ENCODE results near the gene SFMBT2.
A peak's percentile ranks its signal among the peaks of the same experiment; 100 is the strongest.

Gene SFMBT2

DNA sequence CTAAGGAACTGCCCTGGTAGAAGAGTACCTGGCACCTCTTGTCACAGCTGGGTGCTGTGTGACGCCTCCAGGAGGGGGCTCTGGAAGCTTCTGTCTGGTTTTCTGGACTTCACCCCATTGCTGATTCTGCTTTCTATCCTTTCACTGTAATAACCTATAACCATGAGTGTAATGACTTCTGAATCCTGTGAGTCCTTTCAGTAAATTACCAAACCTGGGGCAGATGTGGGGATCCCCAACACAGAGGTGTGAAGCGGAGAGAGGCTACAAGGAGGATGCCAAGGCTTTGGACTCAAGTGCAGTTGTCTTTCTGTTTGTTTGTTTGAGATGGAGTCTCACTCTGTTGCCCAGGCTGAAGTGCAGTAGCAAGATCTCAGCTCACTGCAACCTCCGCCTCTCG, 143.7 kb downstream of the SFMBT2 start:
- FAIRE-seq (no peak), DNase-seq (ENCODE audit: insufficient read length) (no peak)
- TF ChIP-seq POLR2A (IDR thresholded peaks at IDR 0.05; ENCODE audit: low read depth, low read length): no peak
- no peak for TF ChIP-seq POLR2AphosphoS5 (IDR thresholded peaks at IDR 0.05; ENCODE audit: low read depth, low read length)
- no peak for TF ChIP-seq TAF1 (IDR thresholded peaks at IDR 0.05; ENCODE audit: borderline replicate concordance, low read depth, low read length)

DNA sequence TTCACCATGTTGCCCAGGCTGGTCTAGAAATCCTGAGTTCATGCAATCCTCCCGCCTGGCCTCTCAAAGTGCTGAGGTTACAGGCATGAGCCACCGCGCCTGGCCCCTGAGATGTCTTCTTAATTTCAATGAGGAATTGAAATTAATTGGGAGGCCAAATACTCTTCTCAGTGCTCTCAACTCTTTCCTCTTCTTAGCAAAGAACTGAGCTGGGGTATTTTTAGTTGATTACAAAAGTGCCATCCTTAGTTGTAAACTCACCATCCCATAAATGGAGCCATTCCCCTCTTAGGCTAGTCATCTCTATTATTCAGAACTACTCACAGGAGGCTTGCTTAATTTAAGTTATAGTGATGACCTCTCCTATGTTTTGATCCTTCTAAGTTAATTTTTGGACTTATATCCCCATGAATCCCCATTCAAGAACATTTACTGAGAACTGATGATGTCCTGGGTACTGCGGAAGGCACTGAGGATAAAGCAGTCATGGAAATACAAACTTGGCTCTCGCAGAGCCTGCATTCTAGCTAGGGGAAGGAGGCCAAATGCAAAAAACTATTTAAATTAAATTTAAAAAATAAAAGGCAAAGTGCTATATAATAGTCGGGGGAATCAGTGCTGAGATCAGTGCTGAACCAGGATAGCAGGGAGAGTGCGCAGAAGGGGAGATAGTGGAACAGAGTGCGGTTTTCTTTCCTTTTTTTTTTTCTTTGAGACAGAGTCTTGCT, 145.3 kb downstream of the SFMBT2 start:
- FAIRE-seq (no peak), DNase-seq (ENCODE audit: insufficient read length) (no peak)
- TF ChIP-seq POLR2AphosphoS5 (IDR thresholded peaks at IDR 0.05; ENCODE audit: low read depth, low read length) (no peak), TAF1 (IDR thresholded peaks at IDR 0.05; ENCODE audit: borderline replicate concordance, low read depth, low read length) (no peak), POLR2A (IDR thresholded peaks at IDR 0.05; ENCODE audit: low read depth, low read length) (no peak)

- TF ChIP-seq POLR2AphosphoS5 (IDR thresholded peaks at IDR 0.05; ENCODE audit: low read depth, low read length): no peak
- no peak for TF ChIP-seq TAF1 (IDR thresholded peaks at IDR 0.05; ENCODE audit: borderline replicate concordance, low read depth, low read length)
- no peak for TF ChIP-seq POLR2A (IDR thresholded peaks at IDR 0.05; ENCODE audit: low read depth, low read length)
- DNase-seq (ENCODE audit: insufficient read length): no peak
- no peak for FAIRE-seq
Observed at GRCh38 chr10:7264313-7264756, 146.5 kb downstream of the SFMBT2 start.

DNA sequence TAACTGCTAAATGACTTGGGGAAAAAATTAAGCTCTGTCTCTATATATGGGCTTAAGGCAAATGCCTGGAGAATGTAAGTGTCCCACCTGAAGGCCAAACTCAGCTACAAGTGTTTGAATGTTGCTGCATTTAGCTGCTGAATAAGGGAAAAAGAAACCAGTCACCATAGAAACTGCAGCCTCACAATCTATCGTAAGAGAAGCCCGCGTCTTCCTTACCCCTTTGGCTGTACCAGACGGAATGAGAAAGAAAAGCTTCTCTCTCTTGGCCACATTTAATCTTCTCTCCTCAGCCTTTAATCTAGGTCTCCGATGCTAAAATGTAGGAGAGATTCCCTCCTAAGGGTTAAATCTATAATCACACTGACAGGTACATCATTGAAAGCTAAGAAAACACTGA, 147.2 kb downstream of the SFMBT2 start:
- TF ChIP-seq TAF1 (IDR thresholded peaks at IDR 0.05; ENCODE audit: borderline replicate concordance, low read depth, low read length): no peak
- no peak for TF ChIP-seq POLR2A (IDR thresholded peaks at IDR 0.05; ENCODE audit: low read depth, low read length)
- TF ChIP-seq POLR2AphosphoS5 (IDR thresholded peaks at IDR 0.05; ENCODE audit: low read depth, low read length): no peak
- DNase-seq (ENCODE audit: insufficient read length): no peak
- no peak for FAIRE-seq

- FAIRE-seq (no peak), DNase-seq (ENCODE audit: insufficient read length) (no peak)
- TF ChIP-seq POLR2AphosphoS5 (IDR thresholded peaks at IDR 0.05; ENCODE audit: low read depth, low read length): no peak
- TF ChIP-seq TAF1 (IDR thresholded peaks at IDR 0.05; ENCODE audit: borderline replicate concordance, low read depth, low read length): no peak
- TF ChIP-seq POLR2A (IDR thresholded peaks at IDR 0.05; ENCODE audit: low read depth, low read length): no peak
Observed at GRCh38 chr10:7261351-7261750, 149.5 kb downstream of the SFMBT2 start.

GRCh38 chr10:7260912-7261311, 149.9 kb downstream of the SFMBT2 start:
- DNase-seq (ENCODE audit: insufficient read length) (no peak), FAIRE-seq (no peak)
- TF ChIP-seq POLR2A (IDR thresholded peaks at IDR 0.05; ENCODE audit: low read depth, low read length) (no peak), TAF1 (IDR thresholded peaks at IDR 0.05; ENCODE audit: borderline replicate concordance, low read depth, low read length) (no peak), POLR2AphosphoS5 (IDR thresholded peaks at IDR 0.05; ENCODE audit: low read depth, low read length) (no peak)

- DNase-seq (ENCODE audit: insufficient read length) (peak; percentile 41), FAIRE-seq (peak; percentile 30)
- no peak for TF ChIP-seq POLR2AphosphoS5 (IDR thresholded peaks at IDR 0.05; ENCODE audit: low read depth, low read length)
- no peak for TF ChIP-seq TAF1 (IDR thresholded peaks at IDR 0.05; ENCODE audit: borderline replicate concordance, low read depth, low read length)
- TF ChIP-seq POLR2A (IDR thresholded peaks at IDR 0.05; ENCODE audit: low read depth, low read length): no peak
Observed at GRCh38 chr10:7260412-7260900, 150.4 kb downstream of the SFMBT2 start.

DNA sequence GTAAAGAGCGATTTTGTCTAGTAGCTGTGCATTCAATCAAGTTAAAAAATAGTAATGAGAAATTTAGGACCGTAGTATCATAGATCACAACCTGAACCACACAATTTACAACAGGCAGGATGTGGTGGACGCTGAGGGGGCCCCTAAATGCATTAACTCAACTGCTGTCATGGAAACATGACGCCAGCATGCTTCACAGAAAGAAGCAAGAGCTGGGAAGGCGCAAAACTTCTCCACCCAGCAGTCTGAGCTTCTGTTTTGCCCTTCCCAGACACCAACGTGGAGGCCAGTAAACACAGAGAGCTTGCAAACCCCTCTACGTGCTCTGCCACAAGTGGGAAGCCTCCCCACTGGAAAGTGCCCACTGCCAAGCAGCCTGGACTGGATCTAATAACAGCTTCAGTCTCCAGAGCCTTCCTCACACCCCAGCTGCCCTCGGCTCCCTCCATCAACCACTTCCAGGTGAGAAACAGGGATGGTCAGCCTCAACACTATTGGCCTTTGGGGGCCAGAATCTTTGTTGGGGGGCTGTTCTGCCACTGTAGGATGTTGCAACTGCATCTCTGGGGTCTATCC, 151.8 kb downstream of the SFMBT2 start:
- TF ChIP-seq POLR2AphosphoS5 (IDR thresholded peaks at IDR 0.05; ENCODE audit: low read depth, low read length): no peak
- no peak for TF ChIP-seq TAF1 (IDR thresholded peaks at IDR 0.05; ENCODE audit: borderline replicate concordance, low read depth, low read length)
- no peak for TF ChIP-seq POLR2A (IDR thresholded peaks at IDR 0.05; ENCODE audit: low read depth, low read length)
- DNase-seq (ENCODE audit: insufficient read length) (no peak), FAIRE-seq (no peak)

DNA sequence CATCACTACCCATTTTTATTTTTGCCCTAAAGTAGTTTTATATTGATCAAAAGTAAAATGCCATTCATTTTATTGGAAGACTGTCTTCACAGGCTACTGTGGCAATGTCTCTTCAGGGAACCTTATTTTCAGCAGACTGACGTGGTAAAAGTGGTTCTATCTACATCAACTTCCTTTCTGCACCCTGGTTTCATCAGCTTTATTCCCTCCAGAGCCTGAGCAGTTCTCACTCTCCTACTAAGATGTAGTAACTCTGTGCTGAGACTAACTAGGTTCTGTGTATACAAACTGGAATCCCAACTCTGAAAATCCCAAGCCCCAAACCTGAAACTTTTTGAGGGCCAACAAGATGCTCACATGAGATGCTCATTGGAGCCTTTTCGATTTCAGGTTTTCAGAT, 155.3 kb downstream of the SFMBT2 start:
- no peak for TF ChIP-seq TAF1 (IDR thresholded peaks at IDR 0.05; ENCODE audit: borderline replicate concordance, low read depth, low read length)
- no peak for TF ChIP-seq POLR2AphosphoS5 (IDR thresholded peaks at IDR 0.05; ENCODE audit: low read depth, low read length)
- TF ChIP-seq POLR2A (IDR thresholded peaks at IDR 0.05; ENCODE audit: low read depth, low read length): no peak
- FAIRE-seq (no peak), DNase-seq (ENCODE audit: insufficient read length) (no peak)

DNA sequence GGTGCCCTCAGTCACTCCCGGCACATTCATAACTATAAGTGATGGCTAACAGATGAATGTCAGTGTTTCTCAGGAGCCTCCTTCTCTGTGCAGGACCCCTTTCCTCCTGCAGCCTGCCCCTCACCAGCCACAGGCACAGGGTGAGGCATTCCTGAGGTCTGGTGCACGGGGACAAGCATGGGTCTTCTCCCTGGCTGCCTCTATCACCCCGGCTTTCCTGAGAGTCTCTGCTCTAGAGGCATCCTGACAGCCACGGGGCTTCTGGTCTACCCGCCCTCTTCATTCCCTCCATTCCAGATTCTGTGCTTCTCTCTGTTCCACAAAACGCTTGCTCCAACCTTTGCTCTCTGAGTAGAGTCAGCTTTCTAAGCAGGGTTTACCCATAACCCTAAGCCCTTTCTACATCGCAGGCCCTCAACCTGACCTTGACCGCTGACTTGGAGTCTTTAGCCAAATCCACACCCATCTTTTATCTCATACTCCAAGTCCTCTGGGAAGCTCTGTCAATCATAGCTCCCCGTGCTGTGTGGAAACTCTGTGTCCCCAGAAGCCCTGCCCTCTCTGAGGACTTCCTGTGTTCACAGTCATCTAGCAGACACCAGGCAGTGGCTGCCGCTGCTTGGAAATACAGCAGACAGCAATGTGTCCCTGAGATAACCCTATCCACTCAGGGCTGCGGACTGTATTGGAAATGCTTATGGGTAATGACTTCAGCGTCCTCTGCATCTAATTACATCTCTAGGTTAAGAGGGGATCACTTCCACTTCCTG, 159.0 kb downstream of the SFMBT2 start:
- no peak for FAIRE-seq
- TF ChIP-seq TAF1 (IDR thresholded peaks at IDR 0.05; ENCODE audit: borderline replicate concordance, low read depth, low read length): no peak
- TF ChIP-seq POLR2AphosphoS5 (IDR thresholded peaks at IDR 0.05; ENCODE audit: low read depth, low read length): no peak
- no peak for TF ChIP-seq POLR2A (IDR thresholded peaks at IDR 0.05; ENCODE audit: low read depth, low read length)
- no peak for DNase-seq (ENCODE audit: insufficient read length)

GRCh38 chr10:7250236-7250635, 160.6 kb downstream of the SFMBT2 start:
- no peak for FAIRE-seq
- no peak for DNase-seq (ENCODE audit: insufficient read length)
- no peak for TF ChIP-seq TAF1 (IDR thresholded peaks at IDR 0.05; ENCODE audit: borderline replicate concordance, low read depth, low read length)
- TF ChIP-seq POLR2A (IDR thresholded peaks at IDR 0.05; ENCODE audit: low read depth, low read length): no peak
- TF ChIP-seq POLR2AphosphoS5 (IDR thresholded peaks at IDR 0.05; ENCODE audit: low read depth, low read length): no peak

Measured in GM12892 (cell line).